ENCODE results near the gene C1RL. TPM values are rescaled to one million over a fixed set of nuclear protein-coding genes. Genes with fewer than 3 reads are reported as not detected.
A peak's percentile ranks its signal among the peaks of the same experiment; 100 is the strongest.

The C1RL gene
- total RNA-seq, 2 experiments from 2014 or later, result 10.3 to 11.5 TPM

DNA sequence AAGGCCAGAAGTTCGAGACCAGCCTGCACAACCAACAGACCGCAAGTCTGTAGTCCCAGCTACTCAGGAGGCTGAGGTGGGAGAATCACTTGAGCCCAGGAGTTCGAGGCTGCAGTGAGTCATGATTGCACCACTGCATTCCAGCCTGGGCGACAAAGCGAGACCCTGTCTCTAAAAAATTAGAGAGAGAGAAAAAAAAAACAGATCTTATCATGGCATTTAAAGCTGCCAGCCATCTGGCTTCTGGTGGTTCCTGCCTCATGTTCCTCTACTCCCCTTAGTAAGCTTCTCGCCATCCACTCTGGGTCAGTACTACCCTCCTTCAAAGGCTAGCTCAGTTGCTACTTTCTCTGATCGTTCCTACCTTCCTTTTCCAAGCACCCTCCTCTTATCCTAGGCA is 37.2 kb upstream of the C1RL start:
- H3K27ac Mint-ChIP-seq, result no peak overlapping the region
- peaks cover 2% of the 10 kb centered on the region for H3K4me1 Mint-ChIP-seq (ENCODE audit: low read depth)
- no peaks in the 10 kb centered on the region for H3K36me3 Mint-ChIP-seq (ENCODE audit: low read depth)
- H3K27me3 Mint-ChIP-seq (ENCODE audit: low read depth), result no peaks in the 10 kb centered on the region
- H3K4me3 Mint-ChIP-seq, result no peak overlapping the region
- DNase-seq, result no peak
- CTCF ChIA-PET, result interaction anchor here (0.5 to 1.6 kb wide), 7 partner anchors 11 to 311 kb away, joined by 3 to 6 read pairs (median 4); partner anchors contain the start of gene PEX5
- intact Hi-C loops (cut with micrococcal nuclease), result no loop called here
- no peaks in the 10 kb centered on the region for H3K9me3 Mint-ChIP-seq

DNA sequence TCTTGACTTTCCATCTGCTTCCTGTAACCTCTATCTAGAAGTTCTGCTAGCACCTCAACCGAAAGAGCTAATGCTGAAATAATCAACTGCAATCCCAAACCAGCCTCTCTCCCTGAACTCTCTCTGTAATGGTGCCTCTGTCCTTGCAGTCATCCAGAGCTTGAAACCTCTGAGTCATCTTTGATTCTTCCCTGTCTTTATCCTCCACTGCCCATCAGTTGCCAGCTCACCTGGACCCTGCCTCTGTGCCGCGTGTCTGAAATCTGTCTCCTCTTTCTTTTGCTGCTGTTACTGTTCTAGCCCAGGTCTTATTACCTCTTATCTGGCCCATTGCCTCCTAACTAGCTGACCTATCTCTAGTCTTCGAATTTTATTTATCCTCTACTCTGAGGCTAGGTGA is 36.7 kb upstream of the C1RL start:
- peaks cover 2% of the 10 kb centered on the region for H3K4me1 Mint-ChIP-seq (ENCODE audit: low read depth)
- no peak for DNase-seq
- H3K9me3 Mint-ChIP-seq, result no peaks in the 10 kb centered on the region
- H3K27ac Mint-ChIP-seq, result no peak overlapping the region
- H3K36me3 Mint-ChIP-seq (ENCODE audit: low read depth), result no peaks in the 10 kb centered on the region
- CTCF ChIA-PET, result interaction anchor here (0.5 to 2.9 kb wide), 15 partner anchors 8 to 311 kb away, joined by 3 to 13 read pairs (median 4); partner anchors contain the start of genes LPCAT3 and PEX5
- no peaks in the 10 kb centered on the region for H3K27me3 Mint-ChIP-seq (ENCODE audit: low read depth)
- intact Hi-C loops (cut with micrococcal nuclease), result no loop called here
- no peak overlapping the region for H3K4me3 Mint-ChIP-seq

DNA sequence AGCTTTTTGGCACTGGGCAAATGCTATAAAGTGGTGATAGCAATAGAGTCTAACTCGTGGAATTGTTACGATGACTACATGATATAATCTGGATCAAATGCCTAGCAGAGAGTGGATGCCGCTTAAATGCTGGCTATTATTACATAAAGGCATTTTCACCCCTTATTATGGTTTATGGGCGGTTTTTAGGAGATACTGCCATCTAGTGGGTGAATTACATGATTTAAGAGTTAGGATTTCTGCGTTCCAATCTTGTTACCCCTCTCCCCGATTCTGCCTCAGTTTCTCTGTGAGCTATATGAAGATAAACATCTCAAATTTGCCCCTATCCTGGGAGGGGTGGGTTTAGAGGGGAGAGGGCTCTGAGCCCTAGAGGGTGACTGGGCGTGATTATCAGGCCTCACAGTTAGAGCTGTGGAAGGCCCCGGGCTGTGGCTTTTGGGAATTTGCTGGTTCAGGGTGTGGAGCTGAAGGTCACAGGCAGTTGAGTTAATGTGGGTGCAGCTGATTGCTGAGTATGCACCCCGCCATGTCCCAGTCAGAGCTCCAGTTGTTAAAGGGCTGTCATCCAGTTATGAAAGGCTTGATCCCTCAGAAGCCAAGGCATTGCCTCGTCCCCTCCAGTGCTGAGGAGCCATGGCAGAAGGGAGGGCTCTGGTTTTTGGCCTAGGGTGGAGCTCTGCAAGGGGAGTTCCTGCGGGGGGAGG is 35.6 kb upstream of the C1RL start:
- DNase-seq, result no peak
- intact Hi-C loops (cut with micrococcal nuclease), result no loop called here
- no peaks in the 10 kb centered on the region for H3K9me3 Mint-ChIP-seq
- H3K4me3 Mint-ChIP-seq, result no peak overlapping the region
- CTCF ChIA-PET, result interaction anchor here (0.7 to 2.9 kb wide), 21 partner anchors 9 to 498 kb away, joined by 3 to 13 read pairs (median 3); partner anchors contain the start of genes LPCAT3, PEX5 and RBP5
- no peaks in the 10 kb centered on the region for H3K27me3 Mint-ChIP-seq (ENCODE audit: low read depth)
- no peak overlapping the region for H3K27ac Mint-ChIP-seq
- no peaks in the 10 kb centered on the region for H3K36me3 Mint-ChIP-seq (ENCODE audit: low read depth)
- H3K4me1 Mint-ChIP-seq (ENCODE audit: low read depth), result peaks cover 2% of the 10 kb centered on the region

DNA sequence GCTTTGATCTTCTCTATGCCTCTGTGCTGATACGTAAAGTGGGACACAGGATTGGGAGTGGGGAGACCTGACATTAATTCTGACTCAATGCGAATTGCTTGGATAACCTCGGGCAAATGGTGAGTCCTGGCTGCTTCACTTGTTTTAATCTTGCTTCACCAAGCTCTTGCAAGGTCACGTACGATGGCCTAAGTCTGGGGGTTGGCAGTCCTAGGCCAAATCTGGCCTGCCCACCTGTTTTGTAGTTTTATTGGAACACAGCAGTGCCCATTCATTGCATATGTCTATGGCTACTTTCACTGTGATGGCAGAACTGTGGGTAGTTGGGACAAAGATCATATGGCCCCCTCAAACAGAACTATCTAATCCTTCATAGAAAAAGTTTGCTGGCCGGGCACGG is 34.5 kb upstream of the C1RL start:
- no peak overlapping the region for H3K27ac Mint-ChIP-seq
- peaks cover 2% of the 10 kb centered on the region for H3K4me1 Mint-ChIP-seq (ENCODE audit: low read depth)
- H3K27me3 Mint-ChIP-seq (ENCODE audit: low read depth), result no peaks in the 10 kb centered on the region
- intact Hi-C loops (cut with micrococcal nuclease), result loop anchor here (2.0 kb wide), 2 partner anchors 317 to 495 kb away; no protein-coding TSS in a partner anchor
- no peaks in the 10 kb centered on the region for H3K36me3 Mint-ChIP-seq (ENCODE audit: low read depth)
- no peak for DNase-seq
- H3K4me3 Mint-ChIP-seq, result no peak overlapping the region
- CTCF ChIA-PET, result interaction anchor here (0.6 to 2.9 kb wide), 10 partner anchors 11 to 494 kb away, joined by 3 to 13 read pairs (median 3); partner anchors contain the start of genes PEX5 and RBP5
- no peaks in the 10 kb centered on the region for H3K9me3 Mint-ChIP-seq

DNA sequence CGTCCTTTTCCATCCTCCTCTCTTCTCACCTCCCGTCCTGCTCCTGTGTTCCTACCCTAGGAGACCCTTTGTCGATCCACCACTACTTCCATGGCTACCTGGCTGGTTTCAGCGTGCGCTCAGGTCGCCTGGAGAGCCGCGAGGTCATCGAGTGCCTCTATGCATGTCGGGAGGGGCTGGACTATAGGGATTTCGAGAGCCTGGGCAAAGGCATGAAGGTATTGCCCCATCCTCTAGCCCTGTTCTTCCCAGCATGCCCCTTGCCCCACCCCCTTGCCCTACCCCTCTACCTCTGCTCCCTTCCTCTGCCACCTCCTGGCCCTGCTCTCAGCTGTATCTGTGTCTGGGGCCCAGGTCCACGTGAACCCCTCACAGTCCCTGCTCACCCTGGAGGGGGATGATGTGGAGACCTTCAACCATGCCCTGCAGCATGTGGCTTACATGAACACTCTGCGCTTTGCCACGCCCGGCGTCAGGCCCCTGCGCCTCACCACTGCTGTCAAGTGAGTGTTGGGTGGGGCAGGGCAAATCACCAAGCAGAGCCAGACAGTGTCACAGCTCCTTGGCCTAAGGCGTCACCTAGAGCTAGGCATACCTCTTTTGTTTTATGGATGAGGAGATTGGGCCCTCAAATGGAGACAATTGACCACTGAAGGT is 33.9 kb upstream of the C1RL start:
- CTCF ChIA-PET, result interaction anchor here (0.9 to 2.9 kb wide), 6 partner anchors 11 to 46 kb away, joined by 3 to 13 read pairs (median 6); partner anchors contain the start of genes PEX5 and RBP5
- H3K9me3 Mint-ChIP-seq, result no peaks in the 10 kb centered on the region
- no peak overlapping the region for H3K27ac Mint-ChIP-seq
- H3K4me3 Mint-ChIP-seq, result no peak overlapping the region
- H3K36me3 Mint-ChIP-seq (ENCODE audit: low read depth), result no peaks in the 10 kb centered on the region
- H3K4me1 Mint-ChIP-seq (ENCODE audit: low read depth), result peaks cover 2% of the 10 kb centered on the region
- no peaks in the 10 kb centered on the region for H3K27me3 Mint-ChIP-seq (ENCODE audit: low read depth)
- DNase-seq, result no peak
- intact Hi-C loops (cut with micrococcal nuclease), result loop anchor here (1.0 to 2.0 kb wide), 3 partner anchors 45 to 496 kb away; no protein-coding TSS in a partner anchor

DNA sequence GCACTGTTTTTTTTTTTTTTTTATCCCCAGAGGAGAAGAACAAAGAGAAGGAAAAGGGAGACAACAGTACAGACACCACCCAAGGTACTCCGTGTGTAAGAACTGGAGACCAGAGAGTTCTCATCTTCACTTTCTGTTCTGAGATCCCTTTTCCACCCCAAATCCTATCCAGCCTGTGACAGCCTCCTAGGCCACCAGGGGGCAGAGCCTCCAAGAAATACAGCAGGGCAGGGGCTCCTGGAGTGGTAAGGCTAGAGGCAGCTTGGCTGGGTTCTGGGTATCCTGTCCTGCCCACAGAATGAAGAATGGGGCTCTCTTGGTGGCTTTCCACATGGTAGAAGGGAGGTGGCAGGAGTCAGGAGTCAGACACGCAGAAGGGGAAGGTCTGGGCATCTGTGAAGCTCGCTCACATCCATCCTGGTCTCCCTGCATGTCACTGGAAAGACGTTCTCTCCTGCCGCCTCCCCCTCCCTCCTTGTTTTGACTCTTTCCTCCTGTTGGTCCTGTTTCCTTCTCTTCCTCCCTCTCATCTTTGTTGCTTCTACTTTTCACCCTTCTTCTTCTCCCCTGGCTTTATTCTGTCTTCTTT is 33.1 kb upstream of the C1RL start:
- Mint-ChIP-seq H3K4me3 (no peak overlapping the region), H3K36me3 (ENCODE audit: low read depth) (no peaks in the 10 kb centered on the region)
- CTCF ChIA-PET, result interaction anchor here (0.6 to 2.8 kb wide), 13 partner anchors 9 to 976 kb away, joined by 3 to 11 read pairs (median 4); partner anchors contain the start of genes PEX5 and RBP5

DNA sequence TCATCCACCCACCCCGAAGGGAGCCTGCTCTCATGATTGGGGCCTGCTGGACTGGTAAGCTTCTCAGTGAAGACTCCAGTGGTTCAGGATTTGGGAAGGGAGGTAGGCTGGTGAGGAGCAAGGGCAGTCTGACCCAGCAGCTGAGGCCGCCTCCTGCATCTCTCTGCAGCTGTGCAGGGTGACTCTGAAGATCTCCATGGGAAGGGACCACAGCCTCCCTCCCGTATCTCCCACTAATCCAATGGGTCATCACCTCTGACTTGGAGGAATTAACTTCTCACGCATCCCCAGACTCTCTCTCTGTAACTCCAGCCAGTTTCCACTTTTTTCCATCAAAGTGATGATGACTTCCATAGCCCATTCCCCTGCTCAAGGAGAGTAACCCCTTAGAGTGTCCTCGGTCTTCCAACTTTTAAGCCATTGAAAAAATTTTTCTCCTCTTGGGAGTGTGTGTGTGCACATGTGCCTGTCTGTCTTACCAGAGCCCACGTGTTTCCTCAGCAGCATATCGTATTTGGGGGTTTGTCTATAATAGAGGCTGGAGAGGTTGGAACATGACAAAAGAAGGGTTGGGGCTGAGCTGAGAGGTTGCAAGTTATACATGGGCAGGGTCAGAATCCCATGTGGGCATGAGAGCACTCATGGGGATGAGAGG is 32.5 kb upstream of the C1RL start:
- peaks cover 2% of the 10 kb centered on the region for H3K4me1 Mint-ChIP-seq (ENCODE audit: low read depth)
- CTCF ChIA-PET, result interaction anchor here (0.5 to 2.8 kb wide), 15 partner anchors 10 to 975 kb away, joined by 3 to 11 read pairs (median 4); partner anchors contain the start of gene PEX5
- H3K4me3 Mint-ChIP-seq, result no peak overlapping the region
- intact Hi-C loops (cut with micrococcal nuclease), result loop anchor here (1.0 to 2.0 kb wide), 3 partner anchors 47 to 497 kb away; no protein-coding TSS in a partner anchor
- DNase-seq, result no peak
- no peak overlapping the region for H3K27ac Mint-ChIP-seq
- H3K36me3 Mint-ChIP-seq (ENCODE audit: low read depth), result no peaks in the 10 kb centered on the region
- H3K9me3 Mint-ChIP-seq, result no peaks in the 10 kb centered on the region
- H3K27me3 Mint-ChIP-seq (ENCODE audit: low read depth), result no peaks in the 10 kb centered on the region

More for the DNA sequence above, 33.1 kb upstream of the C1RL start:
- Mint-ChIP-seq H3K27me3 (ENCODE audit: low read depth) (no peaks in the 10 kb centered on the region), H3K27ac (no peak overlapping the region), H3K4me1 (ENCODE audit: low read depth) (peaks cover 2% of the 10 kb centered on the region), H3K9me3 (no peaks in the 10 kb centered on the region)
- peak; percentile 74 for DNase-seq
- intact Hi-C loops (cut with micrococcal nuclease), result loop anchor here (1.0 to 2.0 kb wide), 3 partner anchors 46 to 497 kb away; no protein-coding TSS in a partner anchor

DNA sequence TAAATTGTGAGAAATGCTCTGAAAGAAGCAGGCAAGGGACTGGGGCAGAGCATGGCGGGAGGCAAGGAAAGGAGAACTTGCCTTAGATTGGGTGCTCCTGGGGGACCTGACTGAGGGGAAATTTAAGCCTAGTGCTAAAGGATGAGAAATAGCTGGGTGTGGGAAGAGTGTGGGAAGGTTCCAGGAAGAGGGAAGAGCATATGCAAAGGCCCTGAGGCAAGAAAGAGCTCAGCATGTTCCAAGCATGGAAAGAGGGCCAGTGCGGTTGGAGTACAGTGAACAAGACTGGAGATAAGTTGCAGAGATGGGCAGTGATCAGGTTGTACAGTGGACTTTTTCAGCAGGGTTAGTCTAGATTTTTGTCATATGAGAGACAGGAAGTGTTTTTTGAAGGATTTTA is 30.2 kb upstream of the C1RL start:
- CTCF ChIA-PET, result interaction anchor here (0.6 to 1.0 kb wide), 3 partner anchors 16 to 499 kb away, joined by 3 to 4 read pairs (median 3); no protein-coding TSS in a partner anchor
- Mint-ChIP-seq H3K9me3 (no peaks in the 10 kb centered on the region), H3K27me3 (ENCODE audit: low read depth) (no peaks in the 10 kb centered on the region), H3K36me3 (ENCODE audit: low read depth) (peaks cover 4% of the 10 kb centered on the region), H3K4me3 (no peak overlapping the region), H3K27ac (no peak overlapping the region), H3K4me1 (ENCODE audit: low read depth) (peaks cover 2% of the 10 kb centered on the region)
- intact Hi-C loops (cut with micrococcal nuclease), result no loop called here
- no peak for DNase-seq

DNA sequence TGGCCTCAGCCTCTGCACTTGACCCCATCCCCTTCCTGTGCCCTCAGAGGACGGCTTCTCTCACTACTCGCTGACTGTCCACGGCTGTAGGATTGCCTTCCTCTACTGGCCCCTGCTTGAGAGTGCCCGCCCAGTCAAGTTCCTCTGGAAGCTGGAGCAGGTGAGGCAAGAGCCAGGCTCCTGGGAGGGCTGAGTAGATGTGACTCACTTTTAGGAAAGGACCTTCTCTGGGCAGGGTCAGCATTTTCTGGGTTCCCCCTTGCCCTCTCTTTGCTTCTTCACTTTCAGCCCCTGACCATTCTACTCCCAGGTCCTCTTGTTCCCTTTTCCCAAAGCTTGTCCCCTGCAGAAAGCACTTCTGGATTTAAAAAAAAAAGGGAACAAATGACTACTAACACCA is 28.9 kb upstream of the C1RL start:
- Mint-ChIP-seq H3K36me3 (ENCODE audit: low read depth) (peaks cover 4% of the 10 kb centered on the region), H3K9me3 (no peaks in the 10 kb centered on the region), H3K27me3 (ENCODE audit: low read depth) (no peaks in the 10 kb centered on the region), H3K27ac (no peak overlapping the region), H3K4me1 (ENCODE audit: low read depth) (peaks cover 2% of the 10 kb centered on the region), H3K4me3 (no peak overlapping the region)
- CTCF ChIA-PET, result no interaction called here
- intact Hi-C loops (cut with micrococcal nuclease), result no loop called here
- no peak for DNase-seq

DNA sequence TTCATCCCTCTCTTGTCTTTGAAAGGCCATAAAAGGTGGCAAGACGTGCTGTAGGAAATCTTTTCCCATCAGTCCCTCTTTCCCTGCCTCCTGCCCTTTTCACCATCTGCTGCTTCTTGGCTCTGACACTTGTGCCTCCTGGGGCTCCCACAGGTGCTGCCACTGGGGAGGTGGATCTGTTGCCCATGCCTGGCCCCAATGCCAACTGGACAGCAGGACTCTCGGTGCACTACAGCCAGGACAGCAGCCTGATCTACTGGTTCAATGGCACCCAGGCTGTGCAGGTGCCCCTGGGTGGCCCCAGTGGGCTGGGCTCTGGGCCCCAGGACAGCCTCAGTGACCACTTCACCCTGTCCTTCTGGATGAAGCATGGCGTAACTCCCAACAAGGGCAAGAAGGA is 27.7 kb upstream of the C1RL start:
- Mint-ChIP-seq H3K27me3 (ENCODE audit: low read depth) (no peaks in the 10 kb centered on the region), H3K27ac (no peak overlapping the region), H3K4me1 (ENCODE audit: low read depth) (peaks cover 8% of the 10 kb centered on the region), H3K9me3 (no peaks in the 10 kb centered on the region), H3K4me3 (no peak overlapping the region), H3K36me3 (ENCODE audit: low read depth) (peaks cover 4% of the 10 kb centered on the region)
- intact Hi-C loops (cut with micrococcal nuclease), result no loop called here
- CTCF ChIA-PET, result no interaction called here
- DNase-seq, result no peak

DNA sequence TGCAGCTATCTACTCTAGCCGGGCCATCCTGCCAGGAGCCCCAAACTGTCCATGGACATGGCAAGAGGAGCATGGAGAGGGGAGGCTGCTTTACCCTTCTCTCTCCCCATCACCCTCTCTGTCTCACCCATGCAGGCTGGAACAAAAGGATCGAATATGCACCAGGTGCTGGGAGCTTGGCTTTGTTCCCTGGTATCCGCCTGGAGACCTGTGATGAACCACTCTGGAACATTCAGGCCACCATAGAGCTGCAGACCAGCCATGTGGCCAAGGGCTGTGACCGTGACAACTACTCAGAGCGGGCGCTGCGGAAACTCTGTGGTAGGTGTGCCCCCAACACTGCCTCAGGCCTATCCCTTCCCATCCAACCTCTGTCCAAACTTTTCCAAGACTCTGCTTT is 27.1 kb upstream of the C1RL start:
- no peak for DNase-seq
- Mint-ChIP-seq H3K27ac (no peak overlapping the region), H3K9me3 (no peaks in the 10 kb centered on the region), H3K4me3 (no peak overlapping the region), H3K36me3 (ENCODE audit: low read depth) (peaks cover 4% of the 10 kb centered on the region), H3K27me3 (ENCODE audit: low read depth) (no peaks in the 10 kb centered on the region), H3K4me1 (ENCODE audit: low read depth) (peaks cover 14% of the 10 kb centered on the region)
- CTCF ChIA-PET, result interaction anchor here (1.5 kb wide), 1 partner anchor 10 kb away, joined by 5 read pairs; no protein-coding TSS in a partner anchor
- intact Hi-C loops (cut with micrococcal nuclease), result no loop called here
